H9 (cell line): ENCODE results near the gene ZNF652. TPM values are rescaled to one million over a fixed set of nuclear protein-coding genes. Genes with fewer than 3 reads are reported as not detected.

Experiments
- DNase-seq: peaks from one replicate; pipeline ENCODE4 v3.0.0-alpha.2; 2017
- H2AFZ ChIP-seq: one replicate; pipeline ENCODE4 v1.6.1; 2013; ENCODE audit warnings: mild to moderate bottlenecking, low read length, control low read depth, moderate library complexity
- H2AK5ac ChIP-seq: 2 replicates; pipeline ENCODE4 v1.6.1; 2013; ENCODE audit warnings: low read length, control low read depth, mixed read lengths; ENCODE audit not compliant: insufficient read length
- H2BK120ac ChIP-seq: one replicate; pipeline ENCODE4 v1.6.1; 2013; ENCODE audit warnings: low read depth, mild to moderate bottlenecking, low read length, control low read depth, inconsistent platforms; ENCODE audit not compliant: poor library complexity, severe bottlenecking
- H2BK12ac ChIP-seq: 2 replicates; pipeline ENCODE4 v1.6.1; 2013; ENCODE audit warnings: low read length, control low read depth, mixed read lengths, low read depth; ENCODE audit not compliant: insufficient read length
- H2BK15ac ChIP-seq: 2 replicates; pipeline ENCODE4 v1.6.1; 2013; ENCODE audit warnings: low read depth, low read length, control low read depth
- H2BK20ac ChIP-seq: one replicate; pipeline ENCODE4 v1.6.1; 2013; ENCODE audit warnings: low read depth, mild to moderate bottlenecking, low read length, control low read depth, inconsistent platforms; ENCODE audit not compliant: poor library complexity, severe bottlenecking
- H2BK5ac ChIP-seq: 2 replicates; pipeline ENCODE4 v1.6.1; 2013; ENCODE audit warnings: low read length, control low read depth, mixed read lengths; ENCODE audit not compliant: insufficient read length
- H3K14ac ChIP-seq: 2 replicates; pipeline ENCODE4 v1.6.1; 2013; ENCODE audit warnings: low read length, control low read depth; ENCODE audit not compliant: insufficient read depth
- H3K18ac ChIP-seq: 2 replicates; pipeline ENCODE4 v1.6.1; 2013; ENCODE audit warnings: low read depth, mild to moderate bottlenecking, mixed read lengths, low read length, control low read depth; ENCODE audit not compliant: insufficient read length
- H3K23ac ChIP-seq: 2 replicates; pipeline ENCODE4 v1.6.1; 2013; ENCODE audit warnings: low read length, control low read depth, mixed read lengths, low read depth; ENCODE audit not compliant: insufficient read length
- H3K23me2 ChIP-seq: 2 replicates; pipeline ENCODE4 v1.6.1; 2013; ENCODE audit warnings: low read depth, mild to moderate bottlenecking, mixed read lengths, low read length, control low read depth; ENCODE audit not compliant: insufficient read length, poor library complexity, severe bottlenecking
- H3K27ac ChIP-seq: 2 replicates; pipeline ENCODE4 v1.5.1; 2013; ENCODE audit warnings: low read length, control low read depth, mixed read lengths, low read depth; ENCODE audit not compliant: insufficient read length
- H3K27me3 ChIP-seq: 2 replicates; pipeline ENCODE4 v1.6.1; 2013; ENCODE audit warnings: low read length, control low read depth, inconsistent platforms; ENCODE audit not compliant: insufficient read depth
- H3K4ac ChIP-seq: 2 replicates; pipeline ENCODE4 v1.6.1; 2013; ENCODE audit warnings: low read depth, mild to moderate bottlenecking, control low read depth, inconsistent platforms, low read length, moderate library complexity
- H3K4me1 ChIP-seq: 2 replicates; pipeline ENCODE4 v1.6.1; 2013; ENCODE audit warnings: low read length, control low read depth, inconsistent platforms; ENCODE audit not compliant: insufficient read depth
- H3K4me2 ChIP-seq: 2 replicates; pipeline ENCODE4 v1.6.1; 2013; ENCODE audit warnings: low read length, control low read depth, mixed read lengths; ENCODE audit not compliant: insufficient read length, insufficient read depth
- H3K56ac ChIP-seq: 2 replicates; pipeline ENCODE4 v1.6.1; 2013; ENCODE audit warnings: low read depth, mild to moderate bottlenecking, mixed read lengths, low read length, control low read depth; ENCODE audit not compliant: insufficient read length
- H3K79me1 ChIP-seq: 2 replicates; pipeline ENCODE4 v1.6.1; 2013; ENCODE audit warnings: low read depth, mild to moderate bottlenecking, moderate library complexity, low read length, control low read depth, inconsistent platforms; ENCODE audit not compliant: insufficient read depth, poor library complexity, severe bottlenecking
- H3K79me2 ChIP-seq: 2 replicates; pipeline ENCODE4 v1.6.1; 2013; ENCODE audit warnings: low read length, control low read depth, inconsistent platforms; ENCODE audit not compliant: insufficient read depth
- H3K9ac ChIP-seq: 2 replicates; pipeline ENCODE4 v1.6.1; 2013; ENCODE audit warnings: low read length, control low read depth, mixed read lengths; ENCODE audit not compliant: insufficient read length; ENCODE audit errors: extremely low read depth
- H3K9me3 ChIP-seq: one replicate; pipeline ENCODE4 v1.6.1; 2013; ENCODE audit warnings: low read depth, low read length, inconsistent platforms; ENCODE audit not compliant: control insufficient read depth
- H3T11ph ChIP-seq: one replicate; pipeline ENCODE4 v1.6.1; 2013; ENCODE audit warnings: mild to moderate bottlenecking, low read length, control low read depth, inconsistent platforms
- H4K20me1 ChIP-seq: one replicate; pipeline ENCODE4 v1.6.1; 2013; ENCODE audit not compliant: control insufficient read depth, insufficient read length, insufficient read depth
- H4K5ac ChIP-seq: 2 replicates; pipeline ENCODE4 v1.6.1; 2013; ENCODE audit warnings: low read depth, mild to moderate bottlenecking, mixed read lengths, low read length, control low read depth; ENCODE audit not compliant: insufficient read length
- H4K8ac ChIP-seq: replicated peaks from 2 replicates; pipeline ENCODE4 v1.6.1; 2013; ENCODE audit warnings: low read length, control low read depth, mixed read lengths, low read depth; ENCODE audit not compliant: insufficient read length
- H4K91ac ChIP-seq: 2 replicates; pipeline ENCODE4 v1.6.1; 2013; ENCODE audit warnings: low read depth, mild to moderate bottlenecking, moderate library complexity, mixed read lengths, low read length, control low read depth; ENCODE audit not compliant: insufficient read length
- H3K27ac Mint-ChIP-seq, 3 experiments: 2 replicates in 2 of 3; 3 replicates in 1 of 3; pipeline ENCODE4 v1.8.0; 2020 to 2021; ENCODE audit warnings: mixed read lengths in 3 of 3, mild to moderate bottlenecking in 1 of 3, moderate library complexity in 1 of 3
- H3K27me3 Mint-ChIP-seq: 2 replicates; pipeline ENCODE4 v1.8.0; 2021; ENCODE audit warnings: low read depth, mild to moderate bottlenecking, moderate library complexity, mixed read lengths
- H3K36me3 Mint-ChIP-seq, 3 experiments: 2 replicates in 2 of 3; 3 replicates in 1 of 3; pipeline ENCODE4 v1.8.0; 2020 to 2021; ENCODE audit warnings: low read depth in 3 of 3, mixed read lengths in 3 of 3; ENCODE audit not compliant: insufficient read depth in 1 of 3
- H3K4me1 Mint-ChIP-seq, 2 experiments: 2 replicates each; pipeline ENCODE4 v1.8.0; 2020; ENCODE audit warnings: mixed read lengths in 2 of 2
- H3K4me3 Mint-ChIP-seq, 2 experiments: 2 replicates in 1 of 2; 3 replicates in 1 of 2; pipeline ENCODE4 v1.8.0; 2020 to 2021; ENCODE audit warnings: mild to moderate bottlenecking in 2 of 2, mixed read lengths in 2 of 2, moderate library complexity in 1 of 2
- H3K9me3 Mint-ChIP-seq, 2 experiments: 2 replicates in 1 of 2; 3 replicates in 1 of 2; pipeline ENCODE4 v1.8.0; 2020; ENCODE audit warnings: mild to moderate bottlenecking in 2 of 2, mixed read lengths in 2 of 2, moderate library complexity in 1 of 2
- WGBS: extraction: QIAGEN DNeasy Blood & Tissue Kit; methylation state at CpG from one replicate; pipeline ENCODE4 v1.1.7; 2013; ENCODE audit warnings: missing lambda C conversion rate, low lambda C conversion rate, mixed read lengths; ENCODE audit not compliant: insufficient read length; ENCODE audit errors: extremely low coverage; 5-methylcytosine and 5-hydroxymethylcytosine counted together
- total RNA-seq: library from RNA; stranded (reverse); gene quantifications from 2 replicates; pipeline ENCODE4 v1.2.1, GENCODE V29; 2021
- TF ChIP-seq, protein P1 (sequence below): fragments of 200-600 bp; sonication (generic); conservative IDR thresholded peaks from 3 replicates; pipeline ENCODE4 v1.8.0; 2021; ENCODE audit warnings: antibody characterized with exemption, mild to moderate bottlenecking

The ZNF652 gene
- total RNA-seq, 1 experiment from 2014 or later = 33.6 TPM

GRCh38 chr17:49255125-49255524, 106.9 kb downstream of the ZNF652 start:
- H3K4ac ChIP-seq = no peak overlapping the region
- H3K9me3 ChIP-seq = no peaks in the 10 kb centered on the region
- no peak overlapping the region for H4K8ac ChIP-seq
- no peaks in the 10 kb centered on the region for H3K79me2 ChIP-seq
- H2BK20ac ChIP-seq = no peak overlapping the region
- H3K4me1 Mint-ChIP-seq = peaks cover 2 to 4% of the 10 kb centered on the region in 2 experiments; a peak in 1 of 4 replicates
- no peaks in the 10 kb centered on the region for H3K23me2 ChIP-seq
- H3K27me3 ChIP-seq = no peaks in the 10 kb centered on the region
- no peaks in the 10 kb centered on the region for H4K20me1 ChIP-seq
- H2BK120ac ChIP-seq = no peak overlapping the region
- H3K4me3 Mint-ChIP-seq = no peak overlapping the region
- no peak overlapping the region for H3K18ac ChIP-seq
- H3K14ac ChIP-seq = no peak overlapping the region
- no peak overlapping the region for H2AK5ac ChIP-seq
- no peak overlapping the region for H3K27ac Mint-ChIP-seq
- no peak overlapping the region for H3K9ac ChIP-seq
- H3K56ac ChIP-seq = no peak overlapping the region
- no peak overlapping the region for H4K5ac ChIP-seq
- TF ChIP-seq, protein P1, sequence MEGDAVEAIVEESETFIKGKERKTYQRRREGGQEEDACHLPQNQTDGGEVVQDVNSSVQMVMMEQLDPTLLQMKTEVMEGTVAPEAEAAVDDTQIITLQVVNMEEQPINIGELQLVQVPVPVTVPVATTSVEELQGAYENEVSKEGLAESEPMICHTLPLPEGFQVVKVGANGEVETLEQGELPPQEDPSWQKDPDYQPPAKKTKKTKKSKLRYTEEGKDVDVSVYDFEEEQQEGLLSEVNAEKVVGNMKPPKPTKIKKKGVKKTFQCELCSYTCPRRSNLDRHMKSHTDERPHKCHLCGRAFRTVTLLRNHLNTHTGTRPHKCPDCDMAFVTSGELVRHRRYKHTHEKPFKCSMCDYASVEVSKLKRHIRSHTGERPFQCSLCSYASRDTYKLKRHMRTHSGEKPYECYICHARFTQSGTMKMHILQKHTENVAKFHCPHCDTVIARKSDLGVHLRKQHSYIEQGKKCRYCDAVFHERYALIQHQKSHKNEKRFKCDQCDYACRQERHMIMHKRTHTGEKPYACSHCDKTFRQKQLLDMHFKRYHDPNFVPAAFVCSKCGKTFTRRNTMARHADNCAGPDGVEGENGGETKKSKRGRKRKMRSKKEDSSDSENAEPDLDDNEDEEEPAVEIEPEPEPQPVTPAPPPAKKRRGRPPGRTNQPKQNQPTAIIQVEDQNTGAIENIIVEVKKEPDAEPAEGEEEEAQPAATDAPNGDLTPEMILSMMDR = no peak
- no peaks in the 10 kb centered on the region for H3K36me3 Mint-ChIP-seq
- no peak overlapping the region for H2BK5ac ChIP-seq
- H3K4me1 ChIP-seq = no peaks in the 10 kb centered on the region
- peaks cover 13% of the 10 kb centered on the region for H3K27me3 Mint-ChIP-seq
- H3K9me3 Mint-ChIP-seq = no peaks in the 10 kb centered on the region
- no peak overlapping the region for H3K23ac ChIP-seq
- H3K79me1 ChIP-seq = no peaks in the 10 kb centered on the region
- WGBS = no CpG with 5 or more reads among the region's 5 CpGs
- H2AFZ ChIP-seq = no peak overlapping the region
- no peak overlapping the region for H4K91ac ChIP-seq
- H3K4me2 ChIP-seq = no peak overlapping the region
- no peak overlapping the region for H2BK15ac ChIP-seq
- H3T11ph ChIP-seq = no peak overlapping the region
- no peak overlapping the region for H3K27ac ChIP-seq
- no peak overlapping the region for H2BK12ac ChIP-seq
- DNase-seq = no peak
